Measurements from ENCODE around the gene GNA12. TPM values are rescaled to one million over a fixed set of nuclear protein-coding genes. Genes with fewer than 3 reads are reported as not detected.

GNA12 gene
- total RNA-seq, 3 donors from 2014 or later (not counting 1 experiment from before 2014, with no cell fraction given) = 12.6 to 20.2 (median 19.5) TPM

GRCh38 chr7:2764621-2765020 is 79.5 kb downstream of the GNA12 start:
- H3K27ac Mint-ChIP-seq = no peak overlapping the region
- intact Hi-C loops (cut with micrococcal nuclease) = no loop called here
- ATAC-seq (no peak), DNase-seq (no peak)
- WGBS (ENCODE audit: insufficient coverage) = 95% methylated on average over 9 of the region's 11 CpGs
- H3K27ac ChIP-seq (ENCODE audit: low read length) = no peak overlapping the region
- peaks cover 14 to 15% of the 10 kb centered on the region in 2 donors for H3K4me1 Mint-ChIP-seq
- no peak overlapping the region for H3K4me3 ChIP-seq (ENCODE audit: low read length)
- no peaks in the 10 kb centered on the region for H3K27me3 ChIP-seq (ENCODE audit: control insufficient read depth, insufficient read depth, low read length)
- TF ChIP-seq, protein P1, sequence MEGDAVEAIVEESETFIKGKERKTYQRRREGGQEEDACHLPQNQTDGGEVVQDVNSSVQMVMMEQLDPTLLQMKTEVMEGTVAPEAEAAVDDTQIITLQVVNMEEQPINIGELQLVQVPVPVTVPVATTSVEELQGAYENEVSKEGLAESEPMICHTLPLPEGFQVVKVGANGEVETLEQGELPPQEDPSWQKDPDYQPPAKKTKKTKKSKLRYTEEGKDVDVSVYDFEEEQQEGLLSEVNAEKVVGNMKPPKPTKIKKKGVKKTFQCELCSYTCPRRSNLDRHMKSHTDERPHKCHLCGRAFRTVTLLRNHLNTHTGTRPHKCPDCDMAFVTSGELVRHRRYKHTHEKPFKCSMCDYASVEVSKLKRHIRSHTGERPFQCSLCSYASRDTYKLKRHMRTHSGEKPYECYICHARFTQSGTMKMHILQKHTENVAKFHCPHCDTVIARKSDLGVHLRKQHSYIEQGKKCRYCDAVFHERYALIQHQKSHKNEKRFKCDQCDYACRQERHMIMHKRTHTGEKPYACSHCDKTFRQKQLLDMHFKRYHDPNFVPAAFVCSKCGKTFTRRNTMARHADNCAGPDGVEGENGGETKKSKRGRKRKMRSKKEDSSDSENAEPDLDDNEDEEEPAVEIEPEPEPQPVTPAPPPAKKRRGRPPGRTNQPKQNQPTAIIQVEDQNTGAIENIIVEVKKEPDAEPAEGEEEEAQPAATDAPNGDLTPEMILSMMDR (IDR thresholded peaks at IDR 0.05) = no peak
- H3K9me3 ChIP-seq (ENCODE audit: control insufficient read depth, insufficient read depth, low read length) = no peaks in the 10 kb centered on the region
- H3K4me1 ChIP-seq (ENCODE audit: control insufficient read depth, insufficient read depth, low read length) = peaks cover 16% of the 10 kb centered on the region
- H3K4me3 Mint-ChIP-seq = no peak overlapping the region
- no peaks in the 10 kb centered on the region for H3K36me3 Mint-ChIP-seq
- no peaks in the 10 kb centered on the region for H3K36me3 ChIP-seq (ENCODE audit: control insufficient read depth, insufficient read depth, low read length)
- H3K27me3 Mint-ChIP-seq (ENCODE audit: low read depth in 2 of 2) = no peaks in the 10 kb centered on the region
- H3K9me3 Mint-ChIP-seq = no peaks in the 10 kb centered on the region

GRCh38 chr7:2763597-2763996 is 80.5 kb downstream of the GNA12 start:
- Mint-ChIP-seq H3K36me3 (no peaks in the 10 kb centered on the region), H3K4me3 (no peak overlapping the region), H3K4me1 (peaks cover 21% of the 10 kb centered on the region in 2 donors), H3K27me3 (ENCODE audit: low read depth in 2 of 2) (no peaks in the 10 kb centered on the region), H3K27ac (no peak overlapping the region), H3K9me3 (no peaks in the 10 kb centered on the region)
- DNase-seq (no peak), ATAC-seq (no peak)
- Histone ChIP-seq H3K27ac (ENCODE audit: low read length) (no peak overlapping the region), H3K4me3 (ENCODE audit: low read length) (no peak overlapping the region), H3K9me3 (ENCODE audit: control insufficient read depth, insufficient read depth, low read length) (no peaks in the 10 kb centered on the region), H3K4me1 (ENCODE audit: control insufficient read depth, insufficient read depth, low read length) (peaks cover 23% of the 10 kb centered on the region), H3K27me3 (ENCODE audit: control insufficient read depth, insufficient read depth, low read length) (no peaks in the 10 kb centered on the region), H3K36me3 (ENCODE audit: control insufficient read depth, insufficient read depth, low read length) (no peaks in the 10 kb centered on the region)
- 95% methylated on average over 5 of the region's 6 CpGs for WGBS (ENCODE audit: insufficient coverage)
- intact Hi-C loops (cut with micrococcal nuclease) = no loop called here
- TF ChIP-seq, protein P1 (IDR thresholded peaks at IDR 0.05) = no peak

- ATAC-seq (no peak), DNase-seq (no peak)
- H3K4me1 Mint-ChIP-seq = peaks cover 29 to 31% of the 10 kb centered on the region in 2 donors
- H3K36me3 Mint-ChIP-seq = no peaks in the 10 kb centered on the region
- H3K27ac ChIP-seq (ENCODE audit: low read length) = no peak overlapping the region
- H3K36me3 ChIP-seq (ENCODE audit: control insufficient read depth, insufficient read depth, low read length) = no peaks in the 10 kb centered on the region
- H3K27me3 Mint-ChIP-seq (ENCODE audit: low read depth in 2 of 2) = no peaks in the 10 kb centered on the region
- WGBS (ENCODE audit: insufficient coverage) = 94% methylated on average over 29 of the region's 29 CpGs
- H3K27me3 ChIP-seq (ENCODE audit: control insufficient read depth, insufficient read depth, low read length) = no peaks in the 10 kb centered on the region
- TF ChIP-seq, protein P1 (IDR thresholded peaks at IDR 0.05) = no peak
- intact Hi-C loops (cut with micrococcal nuclease) = no loop called here
- no peaks in the 10 kb centered on the region for H3K9me3 Mint-ChIP-seq
- H3K4me1 ChIP-seq (ENCODE audit: control insufficient read depth, insufficient read depth, low read length) = peaks cover 29% of the 10 kb centered on the region
- no peak overlapping the region for H3K27ac Mint-ChIP-seq
- no peak overlapping the region for H3K4me3 ChIP-seq (ENCODE audit: low read length)
- H3K4me3 Mint-ChIP-seq = no peak overlapping the region
- no peaks in the 10 kb centered on the region for H3K9me3 ChIP-seq (ENCODE audit: control insufficient read depth, insufficient read depth, low read length)
Observed at GRCh38 chr7:2761801-2762497, 82.2 kb downstream of the GNA12 start.

DNA sequence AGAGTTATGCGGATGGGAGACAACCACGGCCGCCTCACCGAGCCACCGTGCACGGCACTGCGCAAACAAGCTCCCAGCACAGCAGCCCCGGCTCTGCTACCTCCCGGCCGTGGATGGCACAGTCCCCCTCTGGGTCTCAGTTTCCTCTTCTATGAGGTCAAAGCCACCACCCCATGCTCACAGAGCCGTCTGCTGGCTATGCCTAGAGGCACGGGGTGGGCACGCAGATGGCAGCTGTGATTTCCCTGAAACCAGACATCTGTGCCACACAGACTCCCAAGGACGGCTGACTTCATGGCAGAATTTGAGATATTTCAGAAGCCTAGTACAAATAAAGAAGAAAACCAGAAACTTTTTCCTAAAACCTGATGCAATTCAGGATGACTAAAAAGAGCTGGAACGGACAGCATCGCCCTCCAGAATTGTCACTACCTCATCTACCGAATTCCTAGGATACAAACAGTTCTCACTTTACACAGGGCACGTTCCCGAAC is 82.9 kb downstream of the GNA12 start:
- TF ChIP-seq, protein P1 (IDR thresholded peaks at IDR 0.05) = no peak
- no peaks in the 10 kb centered on the region for H3K27me3 ChIP-seq (ENCODE audit: control insufficient read depth, insufficient read depth, low read length)
- DNase-seq (no peak), ATAC-seq (no peak)
- no peak overlapping the region for H3K27ac ChIP-seq (ENCODE audit: low read length)
- Mint-ChIP-seq H3K4me3 (no peak overlapping the region), H3K4me1 (peaks cover 29 to 31% of the 10 kb centered on the region in 2 donors), H3K27ac (no peak overlapping the region), H3K9me3 (no peaks in the 10 kb centered on the region), H3K36me3 (no peaks in the 10 kb centered on the region), H3K27me3 (ENCODE audit: low read depth in 2 of 2) (no peaks in the 10 kb centered on the region)
- peaks cover 29% of the 10 kb centered on the region for H3K4me1 ChIP-seq (ENCODE audit: control insufficient read depth, insufficient read depth, low read length)
- intact Hi-C loops (cut with micrococcal nuclease) = no loop called here
- H3K36me3 ChIP-seq (ENCODE audit: control insufficient read depth, insufficient read depth, low read length) = no peaks in the 10 kb centered on the region
- H3K9me3 ChIP-seq (ENCODE audit: control insufficient read depth, insufficient read depth, low read length) = no peaks in the 10 kb centered on the region
- no peak overlapping the region for H3K4me3 ChIP-seq (ENCODE audit: low read length)
- WGBS (ENCODE audit: insufficient coverage) = 92% methylated on average over 19 of the region's 19 CpGs

Measured in natural killer cell (primary cell).